Heart right ventricle (tissue), 16 donors: ENCODE data around the gene ORAI3. TPM values are rescaled to one million over a fixed set of nuclear protein-coding genes. Genes with fewer than 3 reads are reported as not detected.
A peak's percentile ranks its signal among the peaks of the same experiment; 100 is the strongest.
"Not testable (repeated sequence)": the region's sequence is repeated elsewhere in the genome, so short reads cannot be mapped to it uniquely, and the experiment has no call there.

Experiments used
- ATAC-seq, 8 donors: fragments of 200-7000 bp; cut with Tn5 transposase; one replicate each; pipeline ENCODE4 v1.9.1; 2020; ENCODE audit warnings: mild to moderate bottlenecking in 8 of 8, moderate library complexity in 8 of 8, moderate number of reproducible peaks in 1 of 8
- DNase-seq, 2 donors: peaks; one replicate each; pipeline ENCODE4 v3.0.0-alpha.2; 2020
- H3K27ac ChIP-seq, 10 donors: fragments of 200-600 bp; sonication (generic) in 2 of 10; one replicate each; pipeline versions ENCODE4 v1.5.0 to v1.8.0; 2020 to 2022; ENCODE audit warnings: mild to moderate bottlenecking in 3 of 10
- H3K27me3 ChIP-seq, 7 donors: fragments of 200-600 bp; one replicate each; pipeline ENCODE4 v1.8.0; 2021 to 2022; ENCODE audit warnings: mild to moderate bottlenecking in 2 of 7
- H3K36me3 ChIP-seq, 9 donors: fragments of 200-600 bp; sonication (generic) in 1 of 9; one replicate each; pipeline versions ENCODE4 v1.5.0 to v1.8.0; 2020 to 2022; ENCODE audit warnings: mild to moderate bottlenecking in 2 of 9
- H3K4me1 ChIP-seq, 9 donors: fragments of 200-600 bp; sonication (generic) in 1 of 9; one replicate each; pipeline versions ENCODE4 v1.5.0 to v1.8.0; 2020 to 2022; ENCODE audit warnings: mild to moderate bottlenecking in 4 of 9
- H3K4me3 ChIP-seq, 10 donors: fragments of 200-600 bp; sonication (generic) in 2 of 10; one replicate each; pipeline versions ENCODE4 v1.5.0 to v1.8.0; 2020 to 2022; ENCODE audit warnings: mild to moderate bottlenecking in 7 of 10, moderate library complexity in 2 of 10
- H3K9me3 ChIP-seq, 11 donors: fragments of 200-600 bp in 10 of 11; sonication (generic) in 2 of 11; one replicate each; pipeline versions ENCODE4 v1.5.0 to v1.8.0; 2013 to 2022; ENCODE audit warnings: mild to moderate bottlenecking in 2 of 11, control low read depth in 1 of 11, moderate library complexity in 1 of 11
- WGBS, 2 donors: extraction: QIAGEN DNeasy Blood & Tissue Kit; methylation state at CpG; one replicate each; pipeline ENCODE4 v1.1.7; 2013; ENCODE audit warnings: inconsistent platforms in 1 of 2; 5-methylcytosine and 5-hydroxymethylcytosine counted together
- intact Hi-C, 10 donors: fragments of 100-400 bp; cut with DNase I; formaldehyde crosslinking; loops; one replicate each; pipeline versions ENCODE4 v1.11.1 to v1.14.2; 2022
- polyA plus RNA-seq, 2 donors: library from polyadenylated mRNA; stranded (reverse); fragments of 200-250 nt; gene quantifications; one replicate each; pipeline ENCODE4 v1.2.3, GENCODE V29; 2013
- total RNA-seq, 10 donors: library from RNA; stranded (reverse); fragmentation: NEBNext Ultra II Directional in 3 of 10; extraction: Animal tissue kit (Norgen Biotek cat#: 25700) in 3 of 10; gene quantifications; one replicate each; pipeline versions ENCODE4 v1.2.1 to v1.2.4, GENCODE V29; 2021 to 2023
- TF ChIP-seq, protein P1 (sequence below), 9 donors: fragments of 200-600 bp; sonication (generic) in 2 of 9; IDR thresholded peaks; one replicate each; pipeline versions ENCODE4 v1.5.0 to v1.8.0; 2021 to 2022; ENCODE audit warnings: antibody characterized with exemption in 9 of 9, mild to moderate bottlenecking in 5 of 9, moderate library complexity in 1 of 9
- donor health status: Arrhythmogenic right ventricular cardiomyopathy.
- donor health status: ischemic (EF 13 %, LVEDD 7.1; RV severe dilation, severe dysfunction).
- donor health status: healthy with polysubstance abuse.
- donor health status: DM: no; HTN: yes; CAD: no.
- donor health status: DM: no; HTN: no; CAD: no.
- donor health status: ischemic (EF 25% LVEDD 6.9; RV normal size, moderate dysfunction).
- donor health status: ischemic (EF 25% LVEDD 5.7; RV mildly dilated, moderate dysfunction).
- donor health status: healthy.
- donor health status: DM: yes; HTN: yes; CAD: no.
- donor health status: Ischemic cardiomyopathy.
- donor health status: ischemic (EF 35%, LVEDD 5.7; RV mildly dilated, moderate dysfunction).
- donor health status: nonischemic (EF 11% LVEDD 7.7; RV severe dilation, severe dysfunction).
- donor health status: DM: yes; HTN: yes; CAD: no.
- donor health status: PGD.
- donor health status: ischemic (EF 29% LVEDD 5.4; RV normal size, mild dysfunction).
- donor health status: nonischemic (EF 23%, LVEDD 6.1; RV moderate dilation, normal function).

ORAI3 gene
- total and polyA plus RNA-seq, 12 donors = 7.8 to 19.8 (median 11.4) TPM

DNA sequence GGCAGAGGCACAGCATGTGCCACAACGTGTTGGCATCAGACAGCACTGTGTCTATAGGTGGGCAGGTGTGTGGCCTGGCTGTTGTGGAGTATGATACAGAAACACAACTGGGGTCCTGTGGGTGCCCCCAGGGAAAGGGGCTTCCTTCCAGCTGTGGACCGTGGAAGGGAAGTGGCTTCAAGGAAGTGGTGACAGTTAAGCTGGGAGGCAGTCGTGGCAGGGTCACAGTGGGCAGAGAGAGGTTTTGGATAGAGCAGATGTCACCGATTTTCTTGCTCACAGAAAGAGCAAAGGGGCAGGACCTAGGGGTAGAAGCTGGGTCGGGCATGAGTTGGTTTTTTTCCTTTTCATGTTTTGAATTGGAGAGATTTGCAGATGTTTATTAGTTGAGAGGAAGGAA is 11.2 kb upstream of the ORAI3 start:
- Histone ChIP-seq H3K4me1 (peaks cover 0 to 28% (median 8%) of the 10 kb centered on the region in 9 donors), H3K4me3 (no peak overlapping the region), H3K9me3 (no peaks in the 10 kb centered on the region), H3K27me3 (no peaks in the 10 kb centered on the region), H3K36me3 (peaks cover 0 to 59% (median 3%) of the 10 kb centered on the region in 9 donors), H3K27ac (peak overlapping the region in 3 of 10 donors; percentile 20 to 29 (median 20))
- 49 to 58% methylated on average over 5 of the region's 5 CpGs for WGBS, 2 donors
- intact Hi-C loops = no loop called here
- ATAC-seq (no peak), DNase-seq (no peak)
- TF ChIP-seq, protein P1, sequence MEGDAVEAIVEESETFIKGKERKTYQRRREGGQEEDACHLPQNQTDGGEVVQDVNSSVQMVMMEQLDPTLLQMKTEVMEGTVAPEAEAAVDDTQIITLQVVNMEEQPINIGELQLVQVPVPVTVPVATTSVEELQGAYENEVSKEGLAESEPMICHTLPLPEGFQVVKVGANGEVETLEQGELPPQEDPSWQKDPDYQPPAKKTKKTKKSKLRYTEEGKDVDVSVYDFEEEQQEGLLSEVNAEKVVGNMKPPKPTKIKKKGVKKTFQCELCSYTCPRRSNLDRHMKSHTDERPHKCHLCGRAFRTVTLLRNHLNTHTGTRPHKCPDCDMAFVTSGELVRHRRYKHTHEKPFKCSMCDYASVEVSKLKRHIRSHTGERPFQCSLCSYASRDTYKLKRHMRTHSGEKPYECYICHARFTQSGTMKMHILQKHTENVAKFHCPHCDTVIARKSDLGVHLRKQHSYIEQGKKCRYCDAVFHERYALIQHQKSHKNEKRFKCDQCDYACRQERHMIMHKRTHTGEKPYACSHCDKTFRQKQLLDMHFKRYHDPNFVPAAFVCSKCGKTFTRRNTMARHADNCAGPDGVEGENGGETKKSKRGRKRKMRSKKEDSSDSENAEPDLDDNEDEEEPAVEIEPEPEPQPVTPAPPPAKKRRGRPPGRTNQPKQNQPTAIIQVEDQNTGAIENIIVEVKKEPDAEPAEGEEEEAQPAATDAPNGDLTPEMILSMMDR (IDR thresholded peaks at IDR 0.05) = no peak

DNA sequence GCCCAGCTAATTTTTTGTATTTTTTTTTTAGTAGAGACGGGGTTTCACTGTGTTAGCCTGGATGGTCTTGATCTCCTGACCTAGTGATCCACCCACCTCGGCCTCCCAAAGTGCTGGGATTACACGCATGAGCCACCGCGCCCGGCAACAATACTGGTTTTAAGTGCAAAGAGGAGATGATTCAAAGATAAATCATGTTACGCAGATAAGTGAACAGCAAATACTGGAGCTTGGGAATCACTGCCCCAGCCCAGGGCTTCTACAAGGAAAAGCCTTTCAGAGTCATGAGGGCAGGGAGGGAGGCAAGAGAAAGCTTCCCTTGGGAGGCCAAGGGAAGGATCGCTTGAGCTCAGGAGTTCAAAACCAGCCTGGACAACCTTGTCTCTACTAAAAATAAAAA is 9.3 kb upstream of the ORAI3 start:
- 94 to 95% methylated on average over 8 of the region's 8 CpGs for whole genome bisulfite sequencing, 2 donors
- Histone ChIP-seq H3K36me3 (peaks cover 0 to 61% (median 0%) of the 10 kb centered on the region in 9 donors), H3K4me1 (peaks cover 0 to 28% (median 8%) of the 10 kb centered on the region in 9 donors)
- H3K9me3 ChIP-seq, H3K4me3 ChIP-seq, H3K27ac ChIP-seq, ATAC-seq, intact Hi-C loops, H3K27me3 ChIP-seq, DNase-seq: not testable (repeated sequence)

DNA sequence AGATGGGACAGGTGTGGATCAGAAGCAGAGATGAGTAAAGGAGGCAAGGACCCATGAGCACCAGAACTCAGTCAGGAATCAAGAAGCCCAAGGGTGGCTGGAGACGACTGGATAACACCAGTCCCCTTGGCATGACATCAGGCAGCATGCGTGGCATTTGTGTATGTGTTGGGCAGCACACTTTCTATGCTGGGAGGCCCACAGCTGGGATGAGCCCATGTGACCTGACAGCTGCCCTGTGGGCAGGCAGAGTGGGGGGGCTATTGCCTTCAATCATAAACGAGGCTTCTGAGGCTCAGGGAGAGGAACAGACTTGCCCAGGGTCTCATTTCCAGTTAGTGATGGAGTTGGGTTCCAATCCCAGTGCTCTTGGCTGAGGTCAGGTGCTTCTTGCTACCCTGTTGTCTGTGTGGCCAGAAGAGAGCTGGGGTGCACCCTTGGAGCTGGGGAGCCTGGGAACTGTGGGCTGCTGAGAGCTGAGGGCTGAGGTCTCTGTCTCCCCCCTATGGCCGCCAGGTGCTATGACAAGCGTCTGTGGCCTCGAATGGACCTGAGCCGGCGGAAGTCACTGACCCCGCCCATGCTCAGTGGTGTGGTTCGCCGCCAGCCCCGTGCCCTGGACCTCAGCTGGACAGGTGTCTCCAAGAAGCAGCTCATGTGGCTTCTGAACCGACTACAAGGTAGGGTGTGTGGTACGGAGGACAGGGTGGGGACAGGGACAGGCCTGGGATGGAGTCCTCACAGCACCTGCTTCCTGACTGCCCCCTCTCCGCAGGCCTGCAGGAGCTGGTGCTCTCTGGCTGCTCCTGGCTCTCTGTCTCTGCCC is 7.1 kb upstream of the ORAI3 start:
- Histone ChIP-seq H3K27ac (no peak overlapping the region), H3K4me3 (no peak overlapping the region), H3K36me3 (peaks cover 0 to 63% (median 0%) of the 10 kb centered on the region in 9 donors), H3K4me1 (peaks cover 0 to 24% (median 8%) of the 10 kb centered on the region in 9 donors), H3K9me3 (no peaks in the 10 kb centered on the region), H3K27me3 (no peaks in the 10 kb centered on the region)
- WGBS, 2 donors = 24 to 27% methylated on average over 15 of the region's 15 CpGs
- intact Hi-C loops = no loop called here
- DNase-seq (peak; percentile 71 to 73), ATAC-seq (peak; percentile 82 to 92 (median 88))
- TF ChIP-seq, protein P1 (IDR thresholded peaks at IDR 0.05) = peak; percentile 75 to 92 (median 88)

DNA sequence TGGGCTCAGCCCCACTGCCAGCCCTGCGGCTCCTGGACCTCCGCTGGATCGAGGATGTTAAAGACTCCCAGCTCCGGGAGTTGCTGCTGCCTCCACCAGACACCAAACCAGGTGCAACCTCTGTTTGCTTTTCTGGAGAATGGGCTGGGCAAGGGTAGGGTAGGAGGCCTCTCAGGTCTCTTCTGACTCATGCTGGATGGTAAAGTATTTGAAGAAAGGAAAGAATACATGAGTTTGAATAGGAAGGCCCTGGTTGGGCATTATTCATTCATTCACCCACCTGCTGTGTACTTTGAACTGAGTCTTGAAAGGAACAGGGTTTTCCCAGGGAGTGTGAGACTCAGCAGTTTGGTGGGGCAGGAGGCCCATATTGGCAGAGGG is 6.5 kb upstream of the ORAI3 start:
- intact Hi-C loops = no loop called here
- no peak overlapping the region for H3K27ac ChIP-seq
- H3K27me3 ChIP-seq = no peaks in the 10 kb centered on the region
- H3K4me3 ChIP-seq = no peak overlapping the region
- H3K9me3 ChIP-seq = no peaks in the 10 kb centered on the region
- peaks cover 0 to 62% (median 0%) of the 10 kb centered on the region in 9 donors for H3K36me3 ChIP-seq
- TF ChIP-seq, protein P1 (IDR thresholded peaks at IDR 0.05) = no peak
- WGBS, 2 donors = 87 to 91% methylated on average over 4 of the region's 4 CpGs
- ATAC-seq (no peak), DNase-seq (no peak)
- peaks cover 0 to 23% (median 8%) of the 10 kb centered on the region in 9 donors for H3K4me1 ChIP-seq

DNA sequence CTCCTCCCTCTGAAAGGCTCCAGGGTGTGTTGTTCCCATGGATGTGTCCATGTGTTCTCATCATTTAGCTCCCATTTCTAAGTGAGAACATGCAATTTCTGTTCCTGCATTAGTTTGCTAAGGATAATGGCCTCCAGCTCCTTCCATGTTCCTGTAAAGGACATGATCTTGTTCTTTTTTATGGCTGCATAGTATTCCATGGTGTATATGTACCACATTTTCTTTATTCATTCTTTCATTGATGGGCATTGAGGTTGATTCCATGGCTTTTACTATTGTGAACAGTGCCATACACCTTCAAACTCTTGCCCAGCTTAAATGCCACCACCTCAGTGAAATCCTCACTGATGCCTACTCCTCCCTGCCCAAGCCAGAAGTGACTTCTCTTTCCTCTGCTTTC is 4.5 kb upstream of the ORAI3 start:
- TF ChIP-seq, protein P1 (IDR thresholded peaks at IDR 0.05) = no peak
- no peaks in the 10 kb centered on the region for H3K27me3 ChIP-seq
- peaks cover 0 to 52% (median 0%) of the 10 kb centered on the region in 9 donors for H3K36me3 ChIP-seq
- ATAC-seq (no peak), DNase-seq (no peak)
- intact Hi-C loops = no loop called here
- no peak overlapping the region for H3K4me3 ChIP-seq
- H3K9me3 ChIP-seq = no peaks in the 10 kb centered on the region
- H3K4me1 ChIP-seq = peaks cover 0 to 18% (median 8%) of the 10 kb centered on the region in 9 donors
- no peak overlapping the region for H3K27ac ChIP-seq
